ACC112 (cell line): ENCODE measurements around the gene ANGPTL7.

Experiments
- H2AFZ ChIP-seq: fragments of 200-600 bp; sonication (generic); one replicate; pipeline ENCODE4 v1.6.0; 2017; ENCODE audit warnings: antibody characterized with exemption, low read length; ENCODE audit not compliant: unreplicated experiment
- H3K27ac ChIP-seq: fragments of 200-600 bp; sonication (generic); 2 replicates; pipeline ENCODE4 v1.5.1; 2014; ENCODE audit warnings: low read depth, mild to moderate bottlenecking, antibody characterized with exemption, low read length, moderate library complexity
- H3K27me3 ChIP-seq: fragments of 200-600 bp; sonication (generic); 2 replicates; pipeline ENCODE4 v1.6.1; 2014; ENCODE audit warnings: mild to moderate bottlenecking, antibody characterized with exemption, low read length, moderate library complexity, mixed read lengths; ENCODE audit not compliant: insufficient read depth
- H3K36me3 ChIP-seq: fragments of 200-600 bp; sonication (generic); 2 replicates; pipeline ENCODE4 v1.6.1; 2016; ENCODE audit warnings: mild to moderate bottlenecking, antibody characterized with exemption, low read length, moderate library complexity, mixed read lengths; ENCODE audit not compliant: insufficient read depth
- H3K4me1 ChIP-seq: fragments of 200-600 bp; sonication (generic); one replicate; pipeline ENCODE4 v1.6.1; 2016; ENCODE audit warnings: low read length, mixed read lengths; ENCODE audit not compliant: insufficient read depth, unreplicated experiment, control insufficient read depth
- H3K4me3 ChIP-seq: fragments of 200-600 bp; sonication (generic); 2 replicates; pipeline ENCODE4 v1.5.1; 2014; ENCODE audit warnings: mild to moderate bottlenecking, low read depth, low read length
- H3K79me2 ChIP-seq: fragments of 200-600 bp; sonication (generic); one replicate; pipeline ENCODE4 v1.6.0; 2016; ENCODE audit warnings: low read length; ENCODE audit not compliant: control insufficient read depth, unreplicated experiment, insufficient read depth

Gene ANGPTL7

GRCh38 chr1:11229203-11229602 is 40.0 kb downstream of the ANGPTL7 start:
- Histone ChIP-seq H2AFZ (no peak overlapping the region), H3K27me3 (no peaks in the 10 kb centered on the region), H3K79me2 (no peaks in the 10 kb centered on the region), H3K36me3 (peaks cover 31% of the 10 kb centered on the region), H3K27ac (no peak overlapping the region), H3K4me3 (no peak overlapping the region), H3K4me1 (no peaks in the 10 kb centered on the region)

- peaks cover 31% of the 10 kb centered on the region for H3K36me3 ChIP-seq
- H3K79me2 ChIP-seq: no peaks in the 10 kb centered on the region
- no peak overlapping the region for H3K27ac ChIP-seq
- no peaks in the 10 kb centered on the region for H3K27me3 ChIP-seq
- no peak overlapping the region for H3K4me3 ChIP-seq
- peaks cover 5% of the 10 kb centered on the region for H3K4me1 ChIP-seq
- no peak overlapping the region for H2AFZ ChIP-seq
Measured at GRCh38 chr1:11233208-11233607, 44.1 kb downstream of the ANGPTL7 start.

GRCh38 chr1:11237356-11237755 is 48.2 kb downstream of the ANGPTL7 start:
- no peak overlapping the region for H3K4me3 ChIP-seq
- no peaks in the 10 kb centered on the region for H3K79me2 ChIP-seq
- no peaks in the 10 kb centered on the region for H3K27me3 ChIP-seq
- peaks cover 5% of the 10 kb centered on the region for H3K4me1 ChIP-seq
- H3K27ac ChIP-seq: no peak overlapping the region
- no peak overlapping the region for H2AFZ ChIP-seq
- H3K36me3 ChIP-seq: peaks cover 34% of the 10 kb centered on the region

- Histone ChIP-seq H3K36me3 (peaks cover 33% of the 10 kb centered on the region), H3K27ac (no peak overlapping the region), H2AFZ (no peak overlapping the region), H3K79me2 (no peaks in the 10 kb centered on the region), H3K4me3 (no peak overlapping the region), H3K4me1 (peaks cover 5% of the 10 kb centered on the region), H3K27me3 (no peaks in the 10 kb centered on the region)
Measured at GRCh38 chr1:11238311-11238710, 49.2 kb downstream of the ANGPTL7 start.

- Histone ChIP-seq H3K4me3 (no peak overlapping the region), H3K79me2 (no peaks in the 10 kb centered on the region), H2AFZ (no peak overlapping the region), H3K36me3 (peaks cover 29% of the 10 kb centered on the region), H3K27me3 (no peaks in the 10 kb centered on the region), H3K4me1 (no peaks in the 10 kb centered on the region), H3K27ac (no peak overlapping the region)
Measured at GRCh38 chr1:11245248-11245647, 56.1 kb downstream of the ANGPTL7 start.
